Panc1 (cell line): ENCODE data around the gene SLCO4A1.

ENCODE experiments used
- POLR2AphosphoS5 ChIP-seq: IDR thresholded peaks from 2 replicates; pipeline ENCODE4 v1.6.1; 2012; ENCODE audit warnings: mild to moderate bottlenecking, low read depth, low read length, moderate library complexity
- TF ChIP-seq, protein P1 (sequence below): fragments of 450-650 bp; IDR thresholded peaks from 2 replicates; pipeline ENCODE4 v1.5.1; 2017; ENCODE audit warnings: mild to moderate bottlenecking

DNA sequence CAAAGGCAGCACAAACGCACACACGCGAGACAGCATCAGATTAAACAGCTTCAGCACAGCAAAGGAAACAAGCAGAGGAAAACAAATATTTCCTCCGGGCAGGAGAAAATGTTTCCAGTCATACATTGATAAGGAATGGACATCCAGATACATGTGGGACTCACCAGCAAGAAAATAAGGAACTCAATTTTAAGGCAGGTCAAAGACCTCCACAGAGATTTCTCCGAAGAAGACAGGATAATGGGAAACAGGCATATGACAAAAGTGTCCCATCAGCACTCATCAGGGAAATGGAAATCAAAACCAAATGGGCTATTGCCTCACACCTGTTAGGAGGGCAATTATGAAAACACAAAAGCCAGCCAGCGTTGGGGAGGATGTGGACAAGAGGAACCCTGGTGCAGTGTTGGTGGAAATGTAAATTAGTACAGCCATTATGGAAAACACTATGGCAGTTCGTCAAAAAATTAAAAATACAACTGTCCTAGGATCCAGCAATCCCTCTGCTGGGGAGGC, 9.7 kb upstream of the SLCO4A1 start:
- no peak for TF ChIP-seq POLR2AphosphoS5
- TF ChIP-seq, protein P1, sequence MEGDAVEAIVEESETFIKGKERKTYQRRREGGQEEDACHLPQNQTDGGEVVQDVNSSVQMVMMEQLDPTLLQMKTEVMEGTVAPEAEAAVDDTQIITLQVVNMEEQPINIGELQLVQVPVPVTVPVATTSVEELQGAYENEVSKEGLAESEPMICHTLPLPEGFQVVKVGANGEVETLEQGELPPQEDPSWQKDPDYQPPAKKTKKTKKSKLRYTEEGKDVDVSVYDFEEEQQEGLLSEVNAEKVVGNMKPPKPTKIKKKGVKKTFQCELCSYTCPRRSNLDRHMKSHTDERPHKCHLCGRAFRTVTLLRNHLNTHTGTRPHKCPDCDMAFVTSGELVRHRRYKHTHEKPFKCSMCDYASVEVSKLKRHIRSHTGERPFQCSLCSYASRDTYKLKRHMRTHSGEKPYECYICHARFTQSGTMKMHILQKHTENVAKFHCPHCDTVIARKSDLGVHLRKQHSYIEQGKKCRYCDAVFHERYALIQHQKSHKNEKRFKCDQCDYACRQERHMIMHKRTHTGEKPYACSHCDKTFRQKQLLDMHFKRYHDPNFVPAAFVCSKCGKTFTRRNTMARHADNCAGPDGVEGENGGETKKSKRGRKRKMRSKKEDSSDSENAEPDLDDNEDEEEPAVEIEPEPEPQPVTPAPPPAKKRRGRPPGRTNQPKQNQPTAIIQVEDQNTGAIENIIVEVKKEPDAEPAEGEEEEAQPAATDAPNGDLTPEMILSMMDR = no peak
